Gastrocnemius medialis (tissue), 4 donors: Measurements from ENCODE around the gene CACNA2D3.

Experiments used
- CTCF ChIP-seq, 5 experiments: fragments of 450-650 bp in 3 of 5; fragments of 200-600 bp in 2 of 5; sonication (generic) in 2 of 5; IDR thresholded peaks in 4 of 5; conservative IDR thresholded peaks in 1 of 5; 1 replicate in 4 of 5; 2 replicates in 1 of 5; pipeline ENCODE4 v1.5.1; 2016 to 2019; ENCODE audit warnings: antibody characterized with exemption in 5 of 5, mild to moderate bottlenecking in 3 of 5, moderate library complexity in 3 of 5
- POLR2A ChIP-seq, 2 donors: fragments of 450-650 bp; IDR thresholded peaks; one replicate each; pipeline ENCODE4 v1.6.1; 2017; ENCODE audit warnings: antibody characterized with exemption in 2 of 2, mild to moderate bottlenecking in 2 of 2, moderate library complexity in 2 of 2

GRCh38 chr3:54665016-54665600, 542.8 kb downstream of the CACNA2D3 start:
- TF ChIP-seq POLR2A (IDR thresholded peaks at IDR 0.05) (no peak), CTCF (IDR thresholded peaks at IDR 0.05 in 4 of 5, conservative IDR thresholded peaks at IDR 0.05 in 1 of 5) (no peak)
